ENCODE measurements around the gene LRRC18.

Gene LRRC18

DNA sequence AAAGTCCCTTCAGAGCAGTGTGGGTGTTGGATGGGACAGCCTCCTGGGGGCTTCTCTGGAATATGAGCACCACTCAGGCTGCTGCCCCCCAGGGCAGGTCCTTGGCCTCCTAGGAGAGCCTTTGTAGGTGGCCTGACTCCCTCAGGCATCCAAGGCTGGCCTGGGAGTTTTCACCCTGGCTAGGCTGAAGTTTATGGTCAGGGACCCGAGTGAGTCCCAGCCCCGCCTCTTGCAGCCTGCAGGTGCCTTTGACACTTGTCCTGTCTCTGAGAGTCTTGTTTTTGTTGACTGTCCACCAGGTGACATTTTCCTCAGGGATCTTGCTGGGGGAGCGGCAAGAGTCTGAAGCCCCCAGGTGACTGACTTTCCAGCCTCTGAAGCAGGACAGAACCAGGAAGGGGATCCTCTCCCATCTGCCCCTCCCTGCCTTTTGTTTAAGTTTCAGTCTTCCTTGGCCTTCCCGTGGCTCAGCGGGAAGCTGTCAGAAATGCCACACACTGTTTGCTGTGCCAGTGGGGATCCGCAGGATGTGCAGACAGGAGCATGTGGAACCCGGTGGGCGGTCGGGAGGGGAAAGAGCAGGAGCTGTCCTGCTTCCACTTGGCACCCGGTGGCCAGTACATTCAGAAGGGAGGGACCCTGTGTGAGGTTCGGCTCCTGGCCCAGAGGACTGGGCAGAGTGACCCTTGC lies 59.5 kb downstream of the LRRC18 start:
- no peak for DNase-seq (ENCODE audit: low read depth in 3 of 3)

DNA sequence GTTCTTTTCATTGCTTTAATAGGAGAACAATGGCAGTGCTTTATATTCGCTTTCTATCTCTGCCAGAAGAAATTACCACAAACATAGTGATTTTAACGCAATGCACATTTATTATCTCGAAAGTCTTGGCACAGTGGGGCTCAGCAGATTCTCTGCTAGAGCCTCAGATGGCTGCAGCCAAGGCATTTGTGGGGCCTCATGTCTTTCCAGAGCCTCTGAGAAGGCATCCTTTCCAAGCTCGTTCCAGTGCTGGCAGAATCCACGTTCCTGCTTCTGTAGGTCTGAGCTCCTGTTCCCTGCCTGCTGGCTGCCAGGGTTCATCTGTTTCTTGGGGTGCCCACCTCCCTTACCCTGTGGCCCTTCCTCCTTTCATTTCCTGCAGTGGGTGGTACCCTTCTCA lies 60.2 kb downstream of the LRRC18 start:
- DNase-seq (ENCODE audit: low read depth in 3 of 3), result no peak

- DNase-seq (ENCODE audit: low read depth in 3 of 3), result no peak
These were observed 61.5 kb downstream of the LRRC18 start for GRCh38 chr10:48878091-48878490.

DNA sequence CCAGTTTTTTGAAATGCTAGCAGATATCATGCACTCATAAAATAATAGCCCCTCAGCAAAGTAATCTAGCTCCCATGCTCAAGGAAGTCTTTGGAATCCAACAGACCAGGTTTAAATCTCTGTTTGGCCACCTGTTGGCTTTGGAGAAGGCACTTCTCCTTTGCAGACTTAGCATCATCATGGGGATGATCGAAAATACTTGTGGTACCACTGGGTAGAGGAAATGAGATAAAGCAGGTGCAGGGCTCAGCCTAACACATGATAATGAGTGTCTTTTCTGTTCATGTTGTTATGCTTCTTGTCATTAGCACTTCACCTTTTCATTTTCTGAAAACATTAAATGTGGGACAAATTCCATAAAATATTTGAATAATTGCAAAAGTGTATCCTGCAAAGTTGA lies 67.4 kb downstream of the LRRC18 start:
- no peak for DNase-seq (ENCODE audit: low read depth in 3 of 3)
